ENCODE results near the gene ITGB7.

- TF ChIP-seq CTCF (IDR thresholded peaks at IDR 0.05), result no peak
- TF ChIP-seq POLR2A (IDR thresholded peaks at IDR 0.05), result no peak
These were observed 14.5 kb downstream of the ITGB7 start for GRCh38 chr12:53192531-53193021.

All from sigmoid colon (tissue), 3 donors.